Coronary artery (tissue), 2 donors: ENCODE measurements around the gene LHFPL6.

ENCODE experiments used
- DNase-seq: peaks from one replicate; pipeline ENCODE4 v3.0.0-alpha.2; 2017; ENCODE audit warnings: low spot score
- H3K27ac ChIP-seq, 2 donors: fragments of 200-600 bp; sonication (generic); one replicate each; pipeline ENCODE4 v1.5.1; 2016 to 2019
- H3K4me3 ChIP-seq: fragments of 200-600 bp; sonication (generic); 2 replicates; pipeline ENCODE4 v1.5.1; 2016; ENCODE audit warnings: mild to moderate bottlenecking, moderate library complexity
- CTCF ChIP-seq: fragments of 200-600 bp; sonication (generic); IDR thresholded peaks from one replicate; pipeline ENCODE4 v1.5.1; 2019; ENCODE audit warnings: antibody characterized with exemption

LHFPL6 gene

GRCh38 chr13:39485314-39485700 lies 117.7 kb downstream of the LHFPL6 start:
- Histone ChIP-seq H3K27ac (no peak overlapping the region), H3K4me3 (no peak overlapping the region)
- no peak for DNase-seq
- TF ChIP-seq CTCF, result no peak

GRCh38 chr13:39484506-39485313 lies 118.3 kb downstream of the LHFPL6 start:
- Histone ChIP-seq H3K4me3 (no peak overlapping the region), H3K27ac (no peak overlapping the region)
- DNase-seq, result no peak
- no peak for TF ChIP-seq CTCF

- no peak for TF ChIP-seq CTCF
- Histone ChIP-seq H3K27ac (no peak overlapping the region), H3K4me3 (no peak overlapping the region)
- DNase-seq, result no peak
These were observed 119.7 kb downstream of the LHFPL6 start for GRCh38 chr13:39483326-39483725.

GRCh38 chr13:39481491-39481890 lies 121.5 kb downstream of the LHFPL6 start:
- H3K27ac ChIP-seq, result no peak overlapping the region
- no peak overlapping the region for H3K4me3 ChIP-seq
- TF ChIP-seq CTCF, result no peak
- DNase-seq, result no peak

GRCh38 chr13:39474600-39474999 lies 128.4 kb downstream of the LHFPL6 start:
- TF ChIP-seq CTCF, result no peak

GRCh38 chr13:39469676-39470075 lies 133.3 kb downstream of the LHFPL6 start:
- DNase-seq, result no peak
- H3K27ac ChIP-seq, result no peak overlapping the region
- no peak for TF ChIP-seq CTCF
- no peak overlapping the region for H3K4me3 ChIP-seq

More at GRCh38 chr13:39474600-39474999, 128.4 kb downstream of the LHFPL6 start:
- Histone ChIP-seq H3K4me3 (no peak overlapping the region), H3K27ac (no peak overlapping the region)
- DNase-seq, result no peak

GRCh38 chr13:39468306-39468705 lies 134.7 kb downstream of the LHFPL6 start:
- no peak for DNase-seq
- no peak for TF ChIP-seq CTCF
- Histone ChIP-seq H3K4me3 (no peak overlapping the region), H3K27ac (no peak overlapping the region)
